ENCODE data around the gene ULK4. TPM values are rescaled to one million over a fixed set of nuclear protein-coding genes. Genes with fewer than 3 reads are reported as not detected.

ULK4 gene
- total RNA-seq, 2 donors from 2014 or later: 11.1 to 17.9 TPM

- no peaks in the 10 kb centered on the region for H3K4me1 Mint-ChIP-seq
- 87% methylated on average over 4 of the region's 4 CpGs; no CpG with 5 or more reads in 1 of the 2 experiments for WGBS, 2 experiments (ENCODE audit: insufficient coverage in 1 of 2, insufficient read length in 1 of 2)
- peaks cover 5% of the 10 kb centered on the region for H3K36me3 Mint-ChIP-seq (ENCODE audit: low read depth)
- H3K4me3 Mint-ChIP-seq: no peak overlapping the region
- no peaks in the 10 kb centered on the region for H3K4me1 ChIP-seq (ENCODE audit: control insufficient read depth, insufficient read depth, low read length)
- TF ChIP-seq CTCF (conservative IDR thresholded peaks at IDR 0.05): no peak
- DNase-seq: no peak
- no peaks in the 10 kb centered on the region for H3K27me3 ChIP-seq (ENCODE audit: control insufficient read depth, insufficient read depth, low read length, poor library complexity, severe bottlenecking)
- H3K27me3 Mint-ChIP-seq (ENCODE audit: insufficient read depth): peaks cover 2% of the 10 kb centered on the region
- H3K4me3 ChIP-seq (ENCODE audit: low read length): no peak overlapping the region
- no peak overlapping the region for H3K27ac ChIP-seq (ENCODE audit: low read depth, low read length)
- peaks cover 24% of the 10 kb centered on the region for H3K9me3 Mint-ChIP-seq
- no peak overlapping the region for H3K9ac ChIP-seq (ENCODE audit: extremely low read depth, low read length, poor library complexity, severe bottlenecking)
- no peak overlapping the region for H3K27ac Mint-ChIP-seq
- H3K9me3 ChIP-seq (ENCODE audit: control insufficient read depth, low read length): peaks cover 8% of the 10 kb centered on the region
- H3K36me3 ChIP-seq (ENCODE audit: control insufficient read depth, insufficient read depth, low read length): no peaks in the 10 kb centered on the region
These were observed 613.5 kb downstream of the ULK4 start for GRCh38 chr3:41348401-41348800.

- no peak for TF ChIP-seq CTCF (conservative IDR thresholded peaks at IDR 0.05)
- 68 to 90% methylated on average over 2 to 4 of the region's 4 CpGs for WGBS, 2 experiments (ENCODE audit: insufficient coverage in 1 of 2, insufficient read length in 1 of 2)
- no peaks in the 10 kb centered on the region for H3K36me3 ChIP-seq (ENCODE audit: control insufficient read depth, insufficient read depth, low read length)
- Mint-ChIP-seq H3K4me1 (no peaks in the 10 kb centered on the region), H3K27me3 (ENCODE audit: insufficient read depth) (peaks cover 2% of the 10 kb centered on the region), H3K36me3 (ENCODE audit: low read depth) (peaks cover 5% of the 10 kb centered on the region), H3K9me3 (peaks cover 25% of the 10 kb centered on the region), H3K27ac (no peak overlapping the region), H3K4me3 (no peak overlapping the region)
- H3K27ac ChIP-seq (ENCODE audit: low read depth, low read length): no peak overlapping the region
- no peaks in the 10 kb centered on the region for H3K4me1 ChIP-seq (ENCODE audit: control insufficient read depth, insufficient read depth, low read length)
- no peaks in the 10 kb centered on the region for H3K27me3 ChIP-seq (ENCODE audit: control insufficient read depth, insufficient read depth, low read length, poor library complexity, severe bottlenecking)
- peaks cover 8% of the 10 kb centered on the region for H3K9me3 ChIP-seq (ENCODE audit: control insufficient read depth, low read length)
- H3K4me3 ChIP-seq (ENCODE audit: low read length): no peak overlapping the region
- DNase-seq: no peak
- H3K9ac ChIP-seq (ENCODE audit: extremely low read depth, low read length, poor library complexity, severe bottlenecking): no peak overlapping the region
These were observed 615.1 kb downstream of the ULK4 start for GRCh38 chr3:41346698-41347270.

GRCh38 chr3:41345788-41346187 is 616.1 kb downstream of the ULK4 start:
- DNase-seq: no peak
- Mint-ChIP-seq H3K27ac (no peak overlapping the region), H3K27me3 (ENCODE audit: insufficient read depth) (peaks cover 1% of the 10 kb centered on the region), H3K4me1 (no peaks in the 10 kb centered on the region), H3K9me3 (peaks cover 25% of the 10 kb centered on the region), H3K4me3 (no peak overlapping the region), H3K36me3 (ENCODE audit: low read depth) (peaks cover 5% of the 10 kb centered on the region)
- Histone ChIP-seq H3K9me3 (ENCODE audit: control insufficient read depth, low read length) (peaks cover 8% of the 10 kb centered on the region), H3K4me3 (ENCODE audit: low read length) (no peak overlapping the region), H3K36me3 (ENCODE audit: control insufficient read depth, insufficient read depth, low read length) (no peaks in the 10 kb centered on the region), H3K27ac (ENCODE audit: low read depth, low read length) (no peak overlapping the region), H3K4me1 (ENCODE audit: control insufficient read depth, insufficient read depth, low read length) (no peaks in the 10 kb centered on the region), H3K27me3 (ENCODE audit: control insufficient read depth, insufficient read depth, low read length, poor library complexity, severe bottlenecking) (no peaks in the 10 kb centered on the region), H3K9ac (ENCODE audit: extremely low read depth, low read length, poor library complexity, severe bottlenecking) (no peak overlapping the region)
- 89 to 96% methylated on average over 5 of the region's 5 CpGs for WGBS, 2 experiments (ENCODE audit: insufficient coverage in 1 of 2, insufficient read length in 1 of 2)
- TF ChIP-seq CTCF (conservative IDR thresholded peaks at IDR 0.05): no peak

All from endodermal cell (in vitro differentiated cells).